ENCODE data around the gene EHBP1.

GRCh38 chr2:62741954-62742722 is 36.6 kb downstream of the EHBP1 start:
- TF ChIP-seq CTCF (IDR thresholded peaks at IDR 0.05): no peak
- no peak for TF ChIP-seq POLR2A (IDR thresholded peaks at IDR 0.05)
